Measurements from ENCODE around the gene TCL1B. TPM values are rescaled to one million over a fixed set of nuclear protein-coding genes. Genes with fewer than 3 reads are reported as not detected.

Gene TCL1B, protein sequence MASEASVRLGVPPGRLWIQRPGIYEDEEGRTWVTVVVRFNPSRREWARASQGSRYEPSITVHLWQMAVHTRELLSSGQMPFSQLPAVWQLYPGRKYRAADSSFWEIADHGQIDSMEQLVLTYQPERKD
- total RNA-seq = not detected in 2 replicates

DNA sequence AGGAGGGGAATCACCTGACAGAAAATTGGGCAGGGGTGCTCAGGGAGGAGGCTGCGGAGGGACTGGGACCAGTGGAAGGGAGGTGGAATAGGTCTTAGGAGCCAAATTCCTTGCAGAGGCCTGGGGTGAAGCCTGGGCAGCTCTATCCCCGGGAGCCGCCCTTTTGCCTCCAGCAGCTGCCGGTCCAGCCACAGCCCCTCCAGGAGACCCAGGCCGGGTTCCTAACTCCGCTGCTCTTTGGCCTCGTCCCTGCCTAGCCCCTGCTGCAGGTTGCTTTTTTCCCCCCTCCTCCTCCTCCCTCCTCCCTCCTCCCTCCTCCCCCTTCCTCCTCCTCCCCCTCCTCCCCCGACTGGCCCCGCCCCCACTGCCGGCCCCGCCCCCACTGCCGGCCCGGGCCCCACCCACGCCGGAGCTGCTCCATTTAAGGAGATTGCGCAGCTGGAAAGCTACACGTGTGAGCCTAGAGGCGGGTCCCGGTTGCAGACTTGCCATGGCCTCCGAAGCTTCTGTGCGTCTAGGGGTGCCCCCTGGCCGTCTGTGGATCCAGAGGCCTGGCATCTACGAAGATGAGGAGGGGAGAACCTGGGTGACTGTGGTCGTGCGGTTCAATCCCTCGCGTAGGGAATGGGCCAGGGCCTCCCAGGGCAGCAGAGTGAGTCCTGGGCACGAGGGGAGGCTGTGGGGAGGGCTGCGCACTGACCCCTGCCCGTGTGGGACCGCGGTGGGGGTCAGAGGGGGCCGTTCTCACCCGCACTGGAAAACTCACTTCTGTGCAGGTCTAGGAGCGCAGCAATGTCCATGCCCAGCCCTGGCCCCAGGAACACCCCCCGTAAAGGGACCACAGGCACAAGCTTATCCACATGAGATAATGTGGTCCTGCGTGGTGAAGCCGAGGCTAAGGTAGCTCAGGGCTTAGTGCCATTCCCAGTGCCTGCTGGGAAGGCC lies at the start of gene TCL1B:
TSS of gene TCL1B (plus strand) at position 449 of the 945 bp plus-strand sequence. CDS start at position 491, 42 bp downstream.

DNA sequence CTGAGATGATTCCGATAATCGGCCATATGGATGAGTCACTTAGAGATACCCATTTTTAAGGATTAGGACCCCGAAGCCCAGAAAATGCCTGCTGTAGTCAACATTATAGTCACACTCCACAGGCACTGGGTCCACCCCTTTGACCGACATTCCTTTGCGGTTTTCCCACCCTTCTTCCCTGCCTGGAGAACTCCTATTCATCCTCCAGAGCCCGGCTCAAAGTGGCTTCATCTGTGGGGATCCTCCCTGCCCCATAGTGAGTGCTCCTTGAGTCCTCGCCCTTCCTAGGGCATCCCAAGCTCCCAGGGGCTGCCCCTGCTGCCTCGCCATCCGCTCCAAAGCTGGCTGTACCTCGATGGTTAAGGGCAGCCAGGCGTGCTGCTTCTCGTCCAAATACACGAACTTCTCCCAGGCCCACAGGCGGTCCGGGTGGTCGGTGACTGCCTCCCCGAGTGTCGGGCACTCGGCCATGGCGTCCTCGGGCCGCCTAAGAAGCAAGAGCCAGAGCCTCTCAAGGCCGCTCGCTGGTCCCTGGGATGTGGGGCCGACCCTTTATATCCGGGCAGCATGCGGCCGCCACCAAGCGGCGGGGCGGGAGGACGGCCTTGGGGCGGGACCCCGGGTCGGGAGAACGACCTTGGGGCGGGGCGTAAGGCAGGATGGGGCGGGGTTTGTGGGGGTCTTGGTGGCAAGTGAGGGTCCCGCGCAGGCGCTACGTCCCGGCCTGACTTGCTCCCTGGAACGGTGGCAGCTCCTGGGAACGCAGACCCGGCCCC lies 27.6 kb downstream of the TCL1B start, which contains the start of gene TCL1A:
TSS of gene TCL1A (minus strand) at position 530 of the 776 bp plus-strand sequence. CDS start at position 471, 59 bp downstream.

Other genes with a start within 250 kb of the TCL1B start
- 4.5 and 6.3 TPM in 2 replicates for gene SYNE3, start 169.8 kb upstream of the TCL1B start, total RNA-seq
- 34.6 and 47.5 TPM in 2 replicates for gene GLRX5, start 151.4 kb upstream of the TCL1B start, total RNA-seq
- not detected in 2 replicates for gene TCL1A, start 27.7 kb downstream of the TCL1B start, total RNA-seq
- gene TUNAR, start 190.4 kb downstream of the TCL1B start, total RNA-seq = under 0.01 TPM in 1 of 2 replicates, not detected in the other

Data from endothelial cell of coronary artery (primary cell).